BE2C (cell line): ENCODE measurements around the gene TOP1. TPM values are rescaled to one million over a fixed set of nuclear protein-coding genes. Genes with fewer than 3 reads are reported as not detected.
A peak's percentile ranks its signal among the peaks of the same experiment; 100 is the strongest.

ENCODE experiments used
- DNase-seq: peaks from one replicate; pipeline ENCODE4 v3.0.0-alpha.2; 2020
- H3K27me3 ChIP-seq: fragments of 250-450 bp; sonication (Bioruptor Pico); 2 replicates; pipeline ENCODE4 v1.5.1; 2020; ENCODE audit warnings: mild to moderate bottlenecking
- H3K36me3 ChIP-seq: fragments of 250-450 bp; sonication (Bioruptor Pico); 2 replicates; pipeline ENCODE4 v1.5.1; 2020; ENCODE audit warnings: mild to moderate bottlenecking
- H3K4me1 ChIP-seq: fragments of 250-450 bp; sonication (Bioruptor Pico); 2 replicates; pipeline ENCODE4 v1.5.1; 2020
- H3K4me3 ChIP-seq: 2 replicates; pipeline ENCODE4 v1.5.1; 2011; ENCODE audit warnings: low read depth, low read length
- H3K9me3 ChIP-seq: fragments of 250-450 bp; sonication (Bioruptor Pico); 2 replicates; pipeline ENCODE4 v1.5.1; 2020
- CTCF ChIP-seq: IDR thresholded peaks from 2 replicates; pipeline ENCODE4 v1.5.1; 2012; ENCODE audit warnings: mild to moderate bottlenecking, low read depth, low read length
- polyA plus RNA-seq: library from polyadenylated mRNA; unstranded; fragments of >200 nt; gene quantifications from one replicate; pipeline ENCODE4 v1.2.1, GENCODE V29; 2012; ENCODE audit warnings: low read depth, missing spikeins; ENCODE audit not compliant: insufficient read length, insufficient read depth

Gene TOP1
- 60.2 TPM for polyA plus RNA-seq

GRCh38 chr20:41028359-41029149, at the start of gene TOP1:
Gene TOP1 (plus strand): TSS chr20:41028822. CDS start chr20:41029068, 246 bp downstream.
- peak; percentile 100 for DNase-seq
- Histone ChIP-seq H3K4me3 (peak within 1 kb of the TSS; percentile 67), H3K36me3 (peaks cover 11% of the 10 kb centered on the region), H3K27me3 (no peaks in the 10 kb centered on the region), H3K9me3 (no peaks in the 10 kb centered on the region), H3K4me1 (peaks cover 5% of the 10 kb centered on the region; the same call in 1 of the 2 replicates)
- TF ChIP-seq CTCF = no peak

- Histone ChIP-seq H3K4me3 (no peak overlapping the region), H3K36me3 (no peaks in the 10 kb centered on the region), H3K4me1 (no peaks in the 10 kb centered on the region), H3K27me3 (peaks cover 3% of the 10 kb centered on the region; the same call in 1 of the 2 replicates), H3K9me3 (no peaks in the 10 kb centered on the region)
- TF ChIP-seq CTCF = no peak
- DNase-seq = no peak
Measured at GRCh38 chr20:40979247-40979646, 49.4 kb upstream of the TOP1 start.

- Histone ChIP-seq H3K27me3 (peaks cover under 1% of the 10 kb centered on the region; the same call in 1 of the 2 replicates), H3K36me3 (no peaks in the 10 kb centered on the region), H3K9me3 (no peaks in the 10 kb centered on the region), H3K4me3 (no peak overlapping the region), H3K4me1 (no peaks in the 10 kb centered on the region)
- no peak for TF ChIP-seq CTCF
- DNase-seq = no peak
Measured at GRCh38 chr20:40980106-40980827, 48.4 kb upstream of the TOP1 start.

GRCh38 chr20:40980828-40981310, 47.8 kb upstream of the TOP1 start:
- Histone ChIP-seq H3K36me3 (no peaks in the 10 kb centered on the region), H3K9me3 (no peaks in the 10 kb centered on the region), H3K4me3 (no peak overlapping the region), H3K4me1 (no peaks in the 10 kb centered on the region), H3K27me3 (no peaks in the 10 kb centered on the region)
- TF ChIP-seq CTCF = no peak
- no peak for DNase-seq

- Histone ChIP-seq H3K27me3 (no peaks in the 10 kb centered on the region), H3K9me3 (no peaks in the 10 kb centered on the region), H3K4me3 (no peak overlapping the region), H3K4me1 (no peaks in the 10 kb centered on the region), H3K36me3 (no peaks in the 10 kb centered on the region)
- no peak for DNase-seq
- TF ChIP-seq CTCF = no peak
Measured at GRCh38 chr20:40982415-40983145, 46.0 kb upstream of the TOP1 start.
